SK-N-SH (cell line): ENCODE results near the gene BBC3. TPM values are rescaled to one million over a fixed set of nuclear protein-coding genes. Genes with fewer than 3 reads are reported as not detected.

ENCODE experiments used
- CTCF ChIA-PET: fragments of 300-600, 350-600 bp; formaldehyde crosslinking; extraction: SDS; loops from one replicate; lab custom pipeline; 2021; lab: Yijun Ruan, JAX
- POLR2A ChIA-PET: fragments of 350-600 bp; sonication (Branson Sonifier 250); formaldehyde crosslinking; extraction: SDS; loops from one replicate; lab custom pipeline; 2020; ENCODE audit warnings: antibody characterized with exemption, inconsistent platforms; lab: Yijun Ruan, JAX
- DNase-seq: peaks from one replicate; pipeline ENCODE4 v3.0.0; 2012
- H2AFZ ChIP-seq: fragments of 200-600 bp; sonication (generic); 2 replicates; pipeline ENCODE4 v1.8.1; 2016; ENCODE audit warnings: antibody characterized with exemption, mild to moderate bottlenecking, low read depth
- H3F3A ChIP-seq: fragments of 200-600 bp; sonication (generic); replicated peaks from 2 replicates; pipeline ENCODE3; 2016; ENCODE audit warnings: antibody characterized with exemption, mild to moderate bottlenecking; ENCODE audit not compliant: insufficient read depth
- H3K27ac ChIP-seq, 2 experiments: fragments of 200-500 bp in 1 of 2; fragments of 200-600 bp in 1 of 2; sonication (Bioruptor generic) in 1 of 2; sonication (generic), shearing (Covaris generic) in 1 of 2; 2 replicates each; pipeline versions ENCODE4 v1.5.1 to v1.6.1; 2014 to 2016; ENCODE audit warnings: low read depth in 2 of 2, inconsistent platforms in 1 of 2, low read length in 1 of 2, mild to moderate bottlenecking in 1 of 2, mixed read lengths in 1 of 2
- H3K27me3 ChIP-seq: fragments of 200-600 bp; sonication (generic), shearing (Covaris generic); 2 replicates; pipeline ENCODE4 v1.6.1; 2016; ENCODE audit warnings: mixed run types; ENCODE audit not compliant: insufficient read depth
- H3K36me3 ChIP-seq, 2 experiments: fragments of 200-500 bp in 1 of 2; fragments of 200-600 bp in 1 of 2; sonication (Bioruptor generic) in 1 of 2; sonication (generic) in 1 of 2; replicated peaks in 1 of 2; 2 replicates each; pipeline versions ENCODE3 to v1.5.1; 2014 to 2016; ENCODE audit warnings: low read length in 1 of 2, mild to moderate bottlenecking in 1 of 2; ENCODE audit not compliant: insufficient read depth in 2 of 2, control insufficient read depth in 1 of 2
- H3K4me1 ChIP-seq, 2 experiments: fragments of 200-500 bp in 1 of 2; fragments of 200-600 bp in 1 of 2; sonication (Bioruptor generic) in 1 of 2; sonication (generic), shearing (Covaris generic) in 1 of 2; 2 replicates each; pipeline versions ENCODE4 v1.5.1 to v1.6.1; 2014 to 2016; ENCODE audit warnings: low read depth in 1 of 2, low read length in 1 of 2, mixed run types in 1 of 2; ENCODE audit not compliant: insufficient read depth in 2 of 2, control insufficient read depth in 1 of 2
- H3K4me2 ChIP-seq: fragments of 200-600 bp; sonication (generic), shearing (Covaris generic); 2 replicates; pipeline ENCODE4 v1.6.1; 2017; ENCODE audit warnings: mixed run types
- H3K4me3 ChIP-seq, 2 experiments: fragments of 200-500 bp in 1 of 2; fragments of 200-600 bp in 1 of 2; sonication (Bioruptor generic) in 1 of 2; sonication (generic), shearing (Covaris generic) in 1 of 2; 2 replicates each; pipeline versions ENCODE4 v1.5.1 to v1.8.1; 2014 to 2016; ENCODE audit warnings: low read depth in 2 of 2, inconsistent platforms in 1 of 2, low read length in 1 of 2, mild to moderate bottlenecking in 1 of 2, mixed read lengths in 1 of 2, moderate library complexity in 1 of 2
- H3K79me2 ChIP-seq: fragments of 200-600 bp; sonication (generic); 2 replicates; pipeline ENCODE4 v1.8.1; 2017; ENCODE audit warnings: mild to moderate bottlenecking; ENCODE audit not compliant: insufficient read depth
- H3K9ac ChIP-seq: fragments of 200-600 bp; sonication (generic); 2 replicates; pipeline ENCODE4 v1.6.1; 2017; ENCODE audit warnings: mixed run types
- H3K9me2 ChIP-seq: fragments of 200-600 bp; sonication (generic); 2 replicates; pipeline ENCODE4 v1.6.1; 2017; ENCODE audit warnings: mixed run types
- H3K9me3 ChIP-seq: fragments of 200-600 bp; sonication (generic); 2 replicates; pipeline ENCODE4 v1.6.1; 2017; ENCODE audit warnings: mixed run types, mild to moderate bottlenecking, moderate library complexity
- H4K20me1 ChIP-seq: fragments of 200-600 bp; sonication (generic); 2 replicates; pipeline ENCODE4 v1.6.1; 2017; ENCODE audit warnings: mild to moderate bottlenecking, mixed run types; ENCODE audit not compliant: insufficient read depth
- CHD2 ChIP-seq: fragments of 150-350 bp; IDR thresholded peaks from 2 replicates; pipeline ENCODE4 v1.6.1; 2018; ENCODE audit warnings: low read length; ENCODE audit not compliant: partially characterized antibody
- EP300 ChIP-seq, 2 experiments: IDR thresholded peaks; 2 replicates each; pipeline versions ENCODE4 v1.4.0 to v1.6.1; 2012; ENCODE audit warnings: borderline replicate concordance in 1 of 2, low read depth in 1 of 2, low read length in 1 of 2
- EZH2phosphoT487 ChIP-seq: fragments of 200-600 bp; sonication (generic); IDR thresholded peaks from 2 replicates; pipeline ENCODE4 v1.6.1; 2017; ENCODE audit warnings: low read depth, mixed run types, mild to moderate bottlenecking, antibody characterized with exemption, moderate library complexity, borderline replicate concordance
- GABPA ChIP-seq: IDR thresholded peaks from 2 replicates; pipeline ENCODE4 v1.4.0; 2012; ENCODE audit warnings: low read depth, mild to moderate bottlenecking
- IRF3 ChIP-seq: fragments of 150-350 bp; IDR thresholded peaks from 2 replicates; pipeline ENCODE4 v1.6.1; 2016; ENCODE audit warnings: mild to moderate bottlenecking, low read depth, low read length
- JUND ChIP-seq: IDR thresholded peaks from 2 replicates; pipeline ENCODE4 v1.4.0; 2012
- MEF2A ChIP-seq: IDR thresholded peaks from 2 replicates; pipeline ENCODE4 v1.4.0; 2012; ENCODE audit warnings: low read depth, borderline replicate concordance
- MXI1 ChIP-seq: IDR thresholded peaks from 2 replicates; pipeline ENCODE4 v1.6.1; 2012; ENCODE audit warnings: mild to moderate bottlenecking, low read depth, low read length, improper control_type of control experiment
- NRF1 ChIP-seq: IDR thresholded peaks from 2 replicates; pipeline ENCODE4 v1.6.1; 2012; ENCODE audit warnings: low read depth, mild to moderate bottlenecking, low read length
- POLR2AphosphoS5 ChIP-seq: IDR thresholded peaks from 2 replicates; pipeline ENCODE4 v1.6.1; 2012; ENCODE audit warnings: low read depth, low read length
- RAD21 ChIP-seq: IDR thresholded peaks from 2 replicates; pipeline ENCODE4 v1.6.1; 2012; ENCODE audit warnings: mild to moderate bottlenecking, low read length
- RCOR1 ChIP-seq: fragments of 150-350 bp; IDR thresholded peaks from 2 replicates; pipeline ENCODE4 v1.6.1; 2017; ENCODE audit warnings: antibody characterized with exemption, low read length
- RXRA ChIP-seq: IDR thresholded peaks from 2 replicates; pipeline ENCODE4 v1.4.0; 2012; ENCODE audit warnings: low read depth, mild to moderate bottlenecking, borderline replicate concordance
- SIN3A ChIP-seq: IDR thresholded peaks from 2 replicates; pipeline ENCODE4 v1.6.1; 2012; ENCODE audit warnings: low read depth, mild to moderate bottlenecking, low read length, moderate library complexity, borderline replicate concordance
- TAF1 ChIP-seq: IDR thresholded peaks from 2 replicates; pipeline ENCODE4 v1.6.1; 2012; ENCODE audit warnings: low read depth, mild to moderate bottlenecking, low read length, moderate library complexity, borderline replicate concordance
- TEAD4 ChIP-seq: IDR thresholded peaks from 2 replicates; pipeline ENCODE4 v1.4.0; 2012; ENCODE audit warnings: mild to moderate bottlenecking, borderline replicate concordance; ENCODE audit not compliant: insufficient read depth
- USF1 ChIP-seq: IDR thresholded peaks from 2 replicates; pipeline ENCODE4 v1.4.0; 2012; ENCODE audit warnings: low read depth, borderline replicate concordance
- ZBTB33 ChIP-seq: IDR thresholded peaks from 2 replicates; pipeline ENCODE4 v1.4.0; 2012; ENCODE audit warnings: low read depth, borderline replicate concordance
- WGBS: methylation state at CpG from one replicate; pipeline ENCODE4 v1.1.6; 2017; ENCODE audit warnings: low lambda C conversion rate; 5-methylcytosine and 5-hydroxymethylcytosine counted together
- polyA plus RNA-seq, 3 experiments: library from polyadenylated mRNA; depleted of rRNA; stranded (reverse); fragments of >200 nt; gene quantifications; 2 replicates each; pipeline ENCODE4 v1.2.3, GENCODE V29; 2012
- TF ChIP-seq, protein P1 (sequence below): IDR thresholded peaks from 2 replicates; pipeline ENCODE4; 2012

BBC3 gene
- polyA plus RNA-seq, 1 of the 3 experiments (the other 2 are of a cell fraction), result 14.5 TPM

DNA sequence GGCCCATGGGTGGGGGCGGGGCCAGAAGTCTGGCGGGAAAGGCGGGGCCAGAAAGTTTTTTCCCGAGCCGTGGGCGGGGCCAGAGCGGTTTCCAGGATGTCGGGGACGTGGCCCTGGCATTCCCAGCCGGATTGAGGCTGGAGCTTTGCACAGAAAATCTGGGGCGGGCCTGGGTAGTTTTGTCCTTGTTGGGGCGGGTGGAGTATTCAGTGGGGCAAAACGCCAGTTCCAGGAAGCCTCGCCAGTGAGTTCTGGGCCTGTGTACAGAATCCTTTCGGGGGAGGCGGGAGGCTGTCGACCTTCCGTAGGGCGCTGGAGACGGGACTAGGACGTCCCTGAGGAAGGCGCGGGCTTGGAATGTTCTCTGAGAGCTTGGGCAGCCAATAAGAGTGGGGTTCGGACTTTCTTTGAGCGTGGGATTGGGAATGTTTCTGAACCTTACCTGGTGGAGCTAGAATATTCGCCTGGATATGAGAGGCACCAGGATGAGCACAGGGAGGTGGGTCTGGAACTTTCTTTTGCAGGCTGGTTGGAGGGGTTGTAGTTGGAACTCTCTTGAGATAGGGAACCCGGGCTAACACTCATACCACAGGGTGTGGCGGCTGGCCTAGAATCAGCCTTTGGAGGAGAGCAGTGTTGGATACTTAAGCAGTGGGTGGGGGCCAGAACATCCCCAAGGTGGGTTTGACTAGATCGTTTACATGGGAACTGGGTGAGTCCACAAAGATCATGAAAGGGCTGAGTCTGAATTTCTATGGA, 26.6 kb upstream of the BBC3 start:
- H4K20me1 ChIP-seq, result no peaks in the 10 kb centered on the region; the same call in 1 of the 2 replicates
- H3K27me3 ChIP-seq, result no peaks in the 10 kb centered on the region
- peak overlapping the region; percentile 70 for H3K9ac ChIP-seq
- peak overlapping the region; percentile 39; the same call in 1 of the 2 replicates for H2AFZ ChIP-seq
- peaks cover 16% of the 10 kb centered on the region for H3F3A ChIP-seq
- peaks cover 29 to 32% of the 10 kb centered on the region in 2 experiments for H3K36me3 ChIP-seq
- no peaks in the 10 kb centered on the region for H3K9me3 ChIP-seq
- CTCF ChIA-PET, result interaction anchor here (0.7 to 6.4 kb wide), 4 partner anchors 10 to 27 kb away, joined by 3 to 51 read pairs (median 16); no protein-coding TSS in a partner anchor
- 6% methylated on average over 21 of the region's 29 CpGs for WGBS
- H3K4me1 ChIP-seq, result peaks cover 9 to 13% of the 10 kb centered on the region in 2 experiments; a peak in 2 of 4 replicates
- peaks cover 44% of the 10 kb centered on the region for H3K79me2 ChIP-seq
- peak overlapping the region; percentile 57 to 68 for H3K4me3 ChIP-seq
- H3K27ac ChIP-seq, result peak overlapping the region; percentile 81 to 94
- POLR2A ChIA-PET, result interaction anchor here (0.8 to 2.6 kb wide), 6 partner anchors 13 to 626 kb away, joined by 3 to 18 read pairs (median 10); partner anchors contain the start of genes INAFM1 and ZC3H4
- H3K4me2 ChIP-seq, result peak overlapping the region; percentile 88
- TF ChIP-seq RAD21, result no peak
- peak; percentile 52 for TF ChIP-seq POLR2AphosphoS5
- TF ChIP-seq GABPA, result 0 out of 2 replicates have a peak, but pooled peaks have one; percentile 19
- peak; percentile 37; the same call in 1 of the 2 replicates for TF ChIP-seq TEAD4
- peak; percentile 35; the same call in 1 of the 2 replicates for TF ChIP-seq TAF1
- DNase-seq, result no peak
- H3K9me2 ChIP-seq, result no peaks in the 10 kb centered on the region

- no peaks in the 10 kb centered on the region for H3K9me3 ChIP-seq
- H3K79me2 ChIP-seq, result peaks cover 37% of the 10 kb centered on the region
- no peaks in the 10 kb centered on the region for H3K9me2 ChIP-seq
- peaks cover 27 to 29% of the 10 kb centered on the region in 2 experiments for H3K36me3 ChIP-seq
- ChIA-PET POLR2A (interaction anchor here (0.6 to 2.6 kb wide), 12 partner anchors 10 to 625 kb away, joined by 3 to 18 read pairs (median 4); partner anchors contain the start of genes AP2S1, INAFM1 and ZC3H4), CTCF (interaction anchor here (0.7 to 6.4 kb wide), 6 partner anchors 9 to 107 kb away, joined by 3 to 51 read pairs (median 4); no protein-coding TSS in a partner anchor)
- H3K27me3 ChIP-seq, result no peaks in the 10 kb centered on the region
- H3K27ac ChIP-seq, result peak overlapping the region; percentile 94
- no peak overlapping the region; the same call in 1 of the 2 replicates for H2AFZ ChIP-seq
- peaks cover 9 to 13% of the 10 kb centered on the region in 2 experiments; a peak in 2 of 4 replicates for H3K4me1 ChIP-seq
- H3F3A ChIP-seq, result peaks cover 16% of the 10 kb centered on the region
- H4K20me1 ChIP-seq, result no peaks in the 10 kb centered on the region; the same call in 1 of the 2 replicates
- H3K4me3 ChIP-seq, result peak overlapping the region; percentile 69 to 72
- H3K9ac ChIP-seq, result peak overlapping the region; percentile 73
- WGBS, result 2% methylated on average over 36 of the region's 52 CpGs
- peak overlapping the region; percentile 88; the same call in 1 of the 2 replicates for H3K4me2 ChIP-seq
- DNase-seq, result peak; percentile 97
- TF ChIP-seq ZBTB33 (no peak), CHD2 (peak; percentile 21), EZH2phosphoT487 (no peak), EP300 (IDR thresholded peaks at IDR 0.05; ENCODE audit: borderline replicate concordance in 1 of 2, low read depth in 1 of 2, low read length in 1 of 2) (no peak), JUND (no peak), NRF1 (no peak), IRF3 (no peak), SIN3A (no peak; the same call in 1 of the 2 replicates), MEF2A (no peak), RXRA (no peak), RCOR1 (no peak; the same call in 1 of the 2 replicates), USF1 (no peak), MXI1 (peak; percentile 57; the same call in 1 of the 2 replicates), POLR2AphosphoS5 (no peak)
- TF ChIP-seq, protein P1, sequence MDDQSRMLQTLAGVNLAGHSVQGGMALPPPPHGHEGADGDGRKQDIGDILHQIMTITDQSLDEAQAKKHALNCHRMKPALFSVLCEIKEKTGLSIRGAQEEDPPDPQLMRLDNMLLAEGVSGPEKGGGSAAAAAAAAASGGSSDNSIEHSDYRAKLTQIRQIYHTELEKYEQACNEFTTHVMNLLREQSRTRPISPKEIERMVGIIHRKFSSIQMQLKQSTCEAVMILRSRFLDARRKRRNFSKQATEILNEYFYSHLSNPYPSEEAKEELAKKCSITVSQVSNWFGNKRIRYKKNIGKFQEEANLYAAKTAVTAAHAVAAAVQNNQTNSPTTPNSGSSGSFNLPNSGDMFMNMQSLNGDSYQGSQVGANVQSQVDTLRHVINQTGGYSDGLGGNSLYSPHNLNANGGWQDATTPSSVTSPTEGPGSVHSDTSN, result peak; percentile 14
Observed at GRCh38 chr19:47256693-47257410, 25.9 kb upstream of the BBC3 start.
